NCI-H82 (cell line): Measurements from ENCODE around the gene HIC2.
"Not testable (repeated sequence)": the region's sequence is repeated elsewhere in the genome, so short reads cannot be mapped to it uniquely, and the experiment has no call there.

Source experiments
- DNase-seq: peaks from one replicate; lab custom pipeline; 2025; lab: John Stamatoyannopoulos, UW

HIC2 gene

GRCh38 chr22:21490556-21490955 is 73.4 kb downstream of the HIC2 start:
- not testable (repeated sequence) for DNase-seq

GRCh38 chr22:21492271-21492670 is 75.1 kb downstream of the HIC2 start:
- DNase-seq, result not testable (repeated sequence)

- DNase-seq, result not testable (repeated sequence)
Observed at GRCh38 chr22:21493789-21494782, 76.9 kb downstream of the HIC2 start.

DNA sequence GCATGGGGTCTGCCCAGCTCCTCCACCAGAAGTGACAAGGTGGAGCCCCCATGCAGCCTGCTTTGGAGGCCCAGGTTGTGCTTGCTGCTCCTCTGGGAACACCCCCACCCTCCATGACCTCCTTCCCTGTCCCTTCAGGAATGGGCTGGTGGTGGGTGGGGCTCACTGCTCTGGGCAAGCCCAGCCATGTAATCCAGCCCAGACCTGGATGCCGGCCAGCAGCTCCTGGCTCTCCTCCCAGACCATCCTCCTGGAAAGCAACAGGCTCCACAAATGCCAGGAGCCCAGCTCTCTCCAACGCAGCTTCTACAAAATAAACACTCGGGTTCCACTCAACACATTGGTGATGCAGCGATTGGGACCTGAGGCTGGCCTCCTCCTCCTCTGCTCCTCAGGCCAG is 80.8 kb downstream of the HIC2 start:
- not testable (repeated sequence) for DNase-seq

DNA sequence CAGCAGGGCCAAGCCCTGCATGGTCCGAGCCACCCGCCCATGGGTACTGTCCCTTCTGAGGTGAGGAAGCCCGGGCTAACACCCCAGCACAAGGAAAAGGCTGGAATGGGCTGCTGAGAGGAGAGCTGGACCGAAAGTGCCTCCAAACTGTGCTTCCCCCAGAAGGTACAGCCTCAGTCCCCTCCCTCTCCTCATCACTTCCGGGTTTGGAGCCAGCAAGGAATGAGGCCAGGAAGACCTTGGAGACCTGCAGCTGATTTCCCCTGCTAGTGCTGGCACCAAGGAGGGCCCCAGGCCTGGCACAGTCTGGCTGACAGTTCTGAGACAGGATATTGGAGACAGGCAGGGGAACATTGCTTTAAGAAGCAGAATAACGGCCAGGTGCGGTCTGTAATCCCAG is 81.3 kb downstream of the HIC2 start:
- DNase-seq, result not testable (repeated sequence)

GRCh38 chr22:21499623-21500506 is 82.7 kb downstream of the HIC2 start:
- not testable (repeated sequence) for DNase-seq
